Neutrophil (primary cell): Measurements from ENCODE around the gene CDT1.

Experiments
- H3K27ac ChIP-seq: fragments of 200-600 bp; sonication (generic); 2 replicates; pipeline ENCODE4 v1.5.1; 2016; ENCODE audit warnings: mild to moderate bottlenecking, moderate library complexity
- H3K27me3 ChIP-seq: fragments of 200-600 bp; sonication (generic); 2 replicates; pipeline ENCODE4 v1.6.0; 2016; ENCODE audit warnings: mild to moderate bottlenecking
- H3K36me3 ChIP-seq: fragments of 200-600 bp; sonication (generic); 2 replicates; pipeline ENCODE4 v1.5.1; 2017
- H3K4me1 ChIP-seq, 2 experiments: fragments of 200-600 bp in 1 of 2; sonication (generic) in 1 of 2; 1 replicate in 1 of 2; 2 replicates in 1 of 2; pipeline versions ENCODE4 v1.5.1 to v1.6.1; 2013 to 2016; ENCODE audit warnings: low read depth in 1 of 2, low read length in 1 of 2, mild to moderate bottlenecking in 1 of 2, moderate library complexity in 1 of 2; ENCODE audit not compliant: control insufficient read depth in 1 of 2, insufficient read depth in 1 of 2
- H3K4me3 ChIP-seq, 2 experiments: fragments of 200-600 bp in 1 of 2; sonication (generic) in 1 of 2; 1 replicate in 1 of 2; 2 replicates in 1 of 2; pipeline ENCODE4 v1.5.1; 2013 to 2016; ENCODE audit warnings: low read depth in 1 of 2, low read length in 1 of 2, mild to moderate bottlenecking in 1 of 2, moderate library complexity in 1 of 2
- H3K9me3 ChIP-seq: fragments of 200-600 bp; sonication (generic); 2 replicates; pipeline ENCODE4 v1.5.1; 2016
- CTCF ChIP-seq: fragments of 200-600 bp; sonication (generic); IDR thresholded peaks from 2 replicates; pipeline ENCODE4 v1.5.1; 2016; ENCODE audit warnings: antibody characterized with exemption

The CDT1 gene

DNA sequence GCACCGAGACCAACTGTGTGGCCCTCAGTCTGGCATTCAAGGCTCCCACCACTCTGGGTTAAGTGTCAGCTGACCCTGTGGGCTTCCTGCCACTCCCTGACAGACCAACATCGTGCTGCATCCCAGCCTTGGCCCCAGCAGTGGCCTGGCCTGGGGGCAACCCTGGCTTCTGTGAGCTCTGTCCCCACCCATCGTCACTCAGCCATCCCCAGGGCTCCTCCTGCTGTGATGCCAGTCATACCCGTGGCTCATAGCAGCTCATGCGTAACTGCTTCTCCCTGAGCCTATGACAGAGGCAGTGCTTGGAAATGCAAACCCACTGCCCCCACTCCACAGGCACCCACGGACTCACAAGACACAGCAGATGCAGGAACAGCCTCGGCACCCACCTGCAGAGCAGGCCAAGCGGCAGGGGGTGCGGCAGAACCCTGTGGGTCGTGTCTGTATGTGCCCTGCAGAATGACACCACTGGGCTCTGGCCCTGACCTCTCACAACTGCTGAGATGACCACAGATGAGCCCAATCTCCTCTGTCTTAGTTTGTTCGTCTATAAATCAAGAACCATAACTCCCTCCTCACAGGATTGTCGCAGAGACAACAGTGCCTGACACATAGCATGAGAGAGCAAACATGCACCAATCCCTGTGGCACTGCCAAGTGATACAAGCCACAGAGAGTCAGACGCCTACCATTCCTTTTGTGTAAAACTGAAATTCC is 45.2 kb upstream of the CDT1 start:
- H3K4me1 ChIP-seq: peaks cover 0 to 5% of the 10 kb centered on the region in 2 experiments
- TF ChIP-seq CTCF: no peak
- H3K27ac ChIP-seq: no peak overlapping the region
- H3K9me3 ChIP-seq: no peaks in the 10 kb centered on the region
- H3K4me3 ChIP-seq: no peak overlapping the region
- H3K27me3 ChIP-seq: no peaks in the 10 kb centered on the region
- no peaks in the 10 kb centered on the region for H3K36me3 ChIP-seq

- TF ChIP-seq CTCF: no peak
- Histone ChIP-seq H3K36me3 (no peaks in the 10 kb centered on the region), H3K4me1 (peaks cover 0 to 5% of the 10 kb centered on the region in 2 experiments)
These were observed 44.7 kb upstream of the CDT1 start for GRCh38 chr16:88758944-88759244.

GRCh38 chr16:88759245-88759975 is 44.2 kb upstream of the CDT1 start:
- Histone ChIP-seq H3K9me3 (no peaks in the 10 kb centered on the region), H3K36me3 (no peaks in the 10 kb centered on the region), H3K4me1 (peaks cover 0 to 5% of the 10 kb centered on the region in 2 experiments), H3K4me3 (no peak overlapping the region), H3K27me3 (no peaks in the 10 kb centered on the region), H3K27ac (no peak overlapping the region)
- TF ChIP-seq CTCF: no peak

More at GRCh38 chr16:88758944-88759244, 44.7 kb upstream of the CDT1 start:
- Histone ChIP-seq H3K27ac (no peak overlapping the region), H3K4me3 (no peak overlapping the region), H3K9me3 (no peaks in the 10 kb centered on the region), H3K27me3 (no peaks in the 10 kb centered on the region)

DNA sequence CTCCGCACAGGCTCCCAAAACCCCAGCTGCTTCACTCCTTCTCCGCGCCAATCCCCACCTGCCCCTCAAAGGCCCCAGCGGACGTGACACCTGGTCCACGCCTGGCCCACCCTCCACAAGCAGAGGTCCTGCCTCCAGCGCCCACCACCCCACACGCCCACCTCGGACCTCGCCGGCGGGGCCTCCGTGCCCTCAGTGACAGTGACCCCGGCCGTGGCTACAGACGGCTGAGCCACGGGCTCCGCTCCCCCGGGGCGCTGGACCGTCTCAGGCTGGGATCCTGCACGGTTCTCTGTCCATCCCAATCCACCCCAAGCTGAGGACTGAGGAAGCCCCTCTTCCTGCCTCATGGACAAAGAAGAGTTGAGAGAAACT is 43.6 kb upstream of the CDT1 start:
- no peaks in the 10 kb centered on the region for H3K27me3 ChIP-seq
- no peaks in the 10 kb centered on the region for H3K9me3 ChIP-seq
- TF ChIP-seq CTCF: no peak
- H3K36me3 ChIP-seq: no peaks in the 10 kb centered on the region
- no peak overlapping the region for H3K27ac ChIP-seq
- H3K4me1 ChIP-seq: peaks cover 0 to 5% of the 10 kb centered on the region in 2 experiments
- no peak overlapping the region for H3K4me3 ChIP-seq

DNA sequence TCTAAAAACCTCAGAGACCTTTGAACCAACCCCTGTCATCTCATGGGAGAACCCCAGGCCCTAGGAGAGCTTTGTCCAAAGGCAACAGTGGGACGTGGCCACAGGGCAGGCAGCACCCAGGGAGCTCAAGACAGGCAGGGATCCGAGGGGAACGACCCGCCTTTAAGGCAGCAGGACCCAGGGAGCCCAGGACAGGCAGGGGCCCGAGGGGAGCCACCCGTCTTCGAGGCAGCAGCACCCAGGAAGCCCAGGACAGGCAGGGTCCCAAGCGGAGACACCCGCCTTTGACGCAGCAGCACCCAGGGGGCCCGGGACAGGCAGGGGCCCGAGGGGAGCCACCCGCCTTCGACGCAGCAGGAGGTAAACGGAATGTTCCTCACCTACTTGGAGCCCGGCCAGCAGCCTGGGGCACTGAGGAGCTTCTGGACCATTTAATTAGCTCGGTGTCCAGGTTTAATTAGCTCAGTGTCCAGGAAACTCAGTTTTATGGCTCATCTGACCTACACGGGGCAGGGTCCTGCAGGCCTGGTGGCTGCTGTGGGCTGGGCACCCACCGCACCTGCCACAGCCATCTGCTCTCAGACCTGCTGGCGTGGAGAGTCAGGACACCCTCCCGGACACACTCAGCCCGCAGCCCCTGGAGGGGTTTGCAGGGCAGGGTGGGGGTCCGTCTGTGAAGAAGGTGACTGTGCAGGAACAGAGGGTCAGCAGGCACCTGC is 43.0 kb upstream of the CDT1 start:
- H3K27ac ChIP-seq: no peak overlapping the region
- H3K27me3 ChIP-seq: no peaks in the 10 kb centered on the region
- no peak for TF ChIP-seq CTCF
- H3K36me3 ChIP-seq: no peaks in the 10 kb centered on the region
- H3K4me3 ChIP-seq: no peak overlapping the region
- peaks cover 0 to 5% of the 10 kb centered on the region in 2 experiments for H3K4me1 ChIP-seq
- H3K9me3 ChIP-seq: no peaks in the 10 kb centered on the region
